Lower lobe of right lung (tissue), 2 donors: ENCODE data around the gene PDE4B. TPM values are rescaled to one million over a fixed set of nuclear protein-coding genes. Genes with fewer than 3 reads are reported as not detected.

Experiments used
- ATAC-seq, 2 donors: fragments of 200-7000 bp; cut with Tn5 transposase; one replicate each; pipeline ENCODE4 v1.9.1; 2020 to 2022; ENCODE audit warnings: mild to moderate bottlenecking in 2 of 2, moderate library complexity in 2 of 2
- DNase-seq: peaks from one replicate; pipeline ENCODE4 v3.0.0-alpha.2; 2020
- H3K27ac ChIP-seq: fragments of 200-600 bp; one replicate; pipeline ENCODE4 v1.8.0; 2022
- H3K27me3 ChIP-seq: fragments of 200-600 bp; one replicate; pipeline ENCODE4 v1.8.0; 2022; ENCODE audit warnings: low read depth
- H3K36me3 ChIP-seq: fragments of 200-600 bp; one replicate; pipeline ENCODE4 v1.8.0; 2022; ENCODE audit warnings: mild to moderate bottlenecking
- H3K4me1 ChIP-seq: fragments of 200-600 bp; one replicate; pipeline ENCODE4 v1.8.0; 2022
- H3K4me3 ChIP-seq: fragments of 200-600 bp; one replicate; pipeline ENCODE4 v1.8.0; 2022; ENCODE audit warnings: mild to moderate bottlenecking
- H3K9me3 ChIP-seq: fragments of 200-600 bp; one replicate; pipeline ENCODE4 v1.8.0; 2022
- CTCF ChIP-seq: fragments of 200-600 bp; IDR thresholded peaks from one replicate; pipeline ENCODE4 v1.8.0; 2022; ENCODE audit warnings: antibody characterized with exemption, mild to moderate bottlenecking
- intact Hi-C: fragments of 100-400 bp; cut with DNase I; formaldehyde crosslinking; loops from one replicate; pipeline ENCODE4 v1.11.0; 2022
- total RNA-seq: library from RNA; stranded (reverse); fragmentation: NEBNext Ultra II Directional; extraction: Animal tissue kit (Norgen Biotek cat#: 25700); gene quantifications from one replicate; pipeline ENCODE4 v1.2.1, GENCODE V29; 2021
- donor health status: DM: no; HTN: yes; CAD: no; lungs with severe emphysema.

PDE4B gene
- total RNA-seq, 1 donor from 2014 or later: 26.9 TPM

- Histone ChIP-seq H3K27me3 (no peaks in the 10 kb centered on the region), H3K4me1 (peaks cover 4% of the 10 kb centered on the region), H3K27ac (no peak overlapping the region), H3K4me3 (no peak overlapping the region), H3K36me3 (no peaks in the 10 kb centered on the region), H3K9me3 (no peaks in the 10 kb centered on the region)
- intact Hi-C loops: no loop called here
- DNase-seq (no peak), ATAC-seq (peak in 1 of 2 donors; percentile 51)
- TF ChIP-seq CTCF: no peak
These were observed 162.4 kb downstream of the PDE4B start for GRCh38 chr1:65955071-65955470.

GRCh38 chr1:65955503-65955902 lies 162.8 kb downstream of the PDE4B start:
- intact Hi-C loops: no loop called here

GRCh38 chr1:65958561-65959350 lies 166.1 kb downstream of the PDE4B start:
- no peaks in the 10 kb centered on the region for H3K27me3 ChIP-seq
- H3K27ac ChIP-seq: no peak overlapping the region
- peak; percentile 69 for TF ChIP-seq CTCF
- H3K36me3 ChIP-seq: no peaks in the 10 kb centered on the region
- DNase-seq (peak; percentile 50), ATAC-seq (peak; percentile 53 to 74)
- intact Hi-C loops: no loop called here
- no peaks in the 10 kb centered on the region for H3K4me1 ChIP-seq
- no peak overlapping the region for H3K4me3 ChIP-seq
- H3K9me3 ChIP-seq: no peaks in the 10 kb centered on the region

More at GRCh38 chr1:65955503-65955902, 162.8 kb downstream of the PDE4B start:
- Histone ChIP-seq H3K9me3 (no peaks in the 10 kb centered on the region), H3K27ac (no peak overlapping the region), H3K4me1 (no peaks in the 10 kb centered on the region), H3K36me3 (no peaks in the 10 kb centered on the region), H3K4me3 (no peak overlapping the region), H3K27me3 (no peaks in the 10 kb centered on the region)
- DNase-seq (no peak), ATAC-seq (no peak)
- no peak for TF ChIP-seq CTCF

GRCh38 chr1:65959896-65960567 lies 167.3 kb downstream of the PDE4B start:
- Histone ChIP-seq H3K4me3 (no peak overlapping the region), H3K27me3 (no peaks in the 10 kb centered on the region), H3K36me3 (no peaks in the 10 kb centered on the region), H3K4me1 (no peaks in the 10 kb centered on the region), H3K27ac (no peak overlapping the region), H3K9me3 (no peaks in the 10 kb centered on the region)
- intact Hi-C loops: loop anchor here (5.0 to 10.0 kb wide), 2 partner anchors 282 to 485 kb away; no protein-coding TSS in a partner anchor
- no peak for TF ChIP-seq CTCF
- no peak for ATAC-seq
- DNase-seq: no peak

GRCh38 chr1:65963156-65963888 lies 170.6 kb downstream of the PDE4B start:
- Histone ChIP-seq H3K27ac (no peak overlapping the region), H3K4me1 (no peaks in the 10 kb centered on the region), H3K9me3 (no peaks in the 10 kb centered on the region), H3K4me3 (no peak overlapping the region), H3K27me3 (no peaks in the 10 kb centered on the region), H3K36me3 (no peaks in the 10 kb centered on the region)
- no peak for ATAC-seq
- no peak for TF ChIP-seq CTCF
- intact Hi-C loops: loop anchor here (5.0 to 10.0 kb wide), 2 partner anchors 279 to 481 kb away; no protein-coding TSS in a partner anchor
- no peak for DNase-seq
